ENCODE measurements around the gene GPRC5C. TPM values are rescaled to one million over a fixed set of nuclear protein-coding genes. Genes with fewer than 3 reads are reported as not detected.
A peak's percentile ranks its signal among the peaks of the same experiment; 100 is the strongest.

The GPRC5C gene
- total and polyA plus RNA-seq, 2 of the 13 experiments (the other 11 are each of a cell fraction or from before 2014, with no cell fraction given) = 85.6 to 300 TPM

GRCh38 chr17:74427763-74428153 is 4.1 kb upstream of the GPRC5C start (continued):
- TF ChIP-seq ZBTB7A (CRISPR knock-in tag; IDR thresholded peaks at IDR 0.05) (peak; percentile 24; the same call in 1 of the 2 replicates), TRIM22 (IDR thresholded peaks at IDR 0.05) (no peak), FOXP1 (IDR thresholded peaks at IDR 0.05) (no peak), FOXP1 (CRISPR knock-in tag; IDR thresholded peaks at IDR 0.05) (no peak), SATB2 (CRISPR knock-in tag; IDR thresholded peaks at IDR 0.05) (no peak), ZNF766 (CRISPR knock-in tag; IDR thresholded peaks at IDR 0.05; ENCODE audit: borderline replicate concordance) (no peak), STAT6 (CRISPR knock-in tag; IDR thresholded peaks at IDR 0.05; ENCODE audit: borderline replicate concordance) (0 out of 2 replicates have a peak, but pooled peaks have one; percentile 11), ZNF558 (CRISPR knock-in tag; IDR thresholded peaks at IDR 0.05; ENCODE audit: borderline replicate concordance) (0 out of 2 replicates have a peak, but pooled peaks have one; percentile 9), YEATS2 (CRISPR knock-in tag; IDR thresholded peaks at IDR 0.05; ENCODE audit: borderline replicate concordance) (0 out of 2 replicates have a peak, but pooled peaks have one; percentile 2), KLF9 (CRISPR knock-in tag; IDR thresholded peaks at IDR 0.05; ENCODE audit: low read depth) (no peak), TRIM24 (CRISPR knock-in tag; IDR thresholded peaks at IDR 0.05) (no peak), KDM2A (CRISPR knock-in tag; IDR thresholded peaks at IDR 0.05; ENCODE audit: borderline replicate concordance, low read depth) (no peak), ZFP1 (CRISPR knock-in tag; IDR thresholded peaks at IDR 0.05) (no peak), GMEB1 (CRISPR knock-in tag; IDR thresholded peaks at IDR 0.05; ENCODE audit: borderline replicate concordance) (0 out of 2 replicates have a peak, but pooled peaks have one; percentile 7), NRL (CRISPR knock-in tag; IDR thresholded peaks at IDR 0.05; ENCODE audit: borderline replicate concordance) (peak; percentile 69; the same call in 1 of the 2 replicates), JUN (CRISPR knock-in tag; IDR thresholded peaks at IDR 0.05) (no peak), IRX3 (CRISPR knock-in tag; IDR thresholded peaks at IDR 0.05; ENCODE audit: borderline replicate concordance, low read depth) (no peak), PLSCR1 (CRISPR knock-in tag; IDR thresholded peaks at IDR 0.05; ENCODE audit: borderline replicate concordance) (no peak), CHD4 (IDR thresholded peaks at IDR 0.05; ENCODE audit: borderline replicate concordance, low read length) (no peak), ZNF614 (CRISPR knock-in tag; IDR thresholded peaks at IDR 0.05; ENCODE audit: borderline replicate concordance) (no peak), RORA (CRISPR knock-in tag; IDR thresholded peaks at IDR 0.05) (no peak), ZNF547 (CRISPR knock-in tag; IDR thresholded peaks at IDR 0.05) (no peak), ZNF816 (CRISPR knock-in tag; IDR thresholded peaks at IDR 0.05; ENCODE audit: borderline replicate concordance) (no peak)

Measured in HepG2 (cell line).